Limb (tissue), 2 donors: Measurements from ENCODE around the gene PDE4DIP.
"Not testable (repeated sequence)": the region's sequence is repeated elsewhere in the genome, so short reads cannot be mapped to it uniquely, and the experiment has no call there.

Experiments
- DNase-seq, 2 donors: peaks; one replicate each; pipeline ENCODE4 v3.0.0-alpha.2; 2016; ENCODE audit errors: extremely low spot score in 2 of 2

Gene PDE4DIP

GRCh38 chr1:149075505-149076127, 231.4 kb downstream of the PDE4DIP start:
- not testable (repeated sequence) for DNase-seq
